Transverse colon (tissue), 4 donors: ENCODE measurements around the gene PLXNC1. TPM values are rescaled to one million over a fixed set of nuclear protein-coding genes. Genes with fewer than 3 reads are reported as not detected.

Experiments used
- DNase-seq: peaks from one replicate; pipeline ENCODE4 v3.0.0-alpha.2; 2019
- H3K27ac ChIP-seq, 4 donors: fragments of 200-600 bp; sonication (generic); 2 replicates each; pipeline ENCODE4 v1.5.1; 2016 to 2018; ENCODE audit warnings: inconsistent platforms in 4 of 4
- H3K27me3 ChIP-seq: fragments of 200-600 bp; sonication (generic); 2 replicates; pipeline ENCODE4 v1.5.1; 2017; ENCODE audit warnings: inconsistent platforms
- H3K36me3 ChIP-seq, 4 donors: fragments of 200-600 bp; sonication (generic); 2 replicates each; pipeline ENCODE4 v1.5.1; 2017 to 2019; ENCODE audit warnings: inconsistent platforms in 4 of 4
- H3K4me1 ChIP-seq, 4 donors: fragments of 200-600 bp; sonication (generic); 2 replicates each; pipeline ENCODE4 v1.5.1; 2017 to 2020; ENCODE audit warnings: inconsistent platforms in 4 of 4
- H3K4me3 ChIP-seq, 4 donors: fragments of 200-600 bp; sonication (generic); 1 replicate in 1 of 4; 2 replicates in 3 of 4; pipeline versions ENCODE4 v1.5.1 to v1.6.1; 2017 to 2019; ENCODE audit warnings: inconsistent platforms in 4 of 4
- H3K9me3 ChIP-seq, 2 donors: fragments of 200-600 bp; sonication (generic); 2 replicates each; pipeline ENCODE4 v1.5.1; 2017 to 2019; ENCODE audit warnings: inconsistent platforms in 2 of 2
- CTCF ChIP-seq, 5 experiments: fragments of 200-600 bp in 3 of 5; fragments of 450-650 bp in 2 of 5; sonication (generic) in 3 of 5; IDR thresholded peaks; 1 replicate in 2 of 5; 2 replicates in 3 of 5; pipeline ENCODE4 v1.5.1; 2016 to 2017; ENCODE audit warnings: antibody characterized with exemption in 5 of 5, inconsistent platforms in 3 of 5, mild to moderate bottlenecking in 2 of 5, moderate library complexity in 1 of 5
- EP300 ChIP-seq: sonication (generic); formaldehyde crosslinking; IDR thresholded peaks from one replicate; pipeline ENCODE4 v1.6.1; 2017; ENCODE audit warnings: antibody characterized with exemption, low read depth
- POLR2A ChIP-seq: fragments of 450-650 bp; IDR thresholded peaks from one replicate; pipeline ENCODE4 v1.6.1; 2016; ENCODE audit warnings: antibody characterized with exemption, mild to moderate bottlenecking, moderate library complexity
- POLR2AphosphoS5 ChIP-seq, 3 donors: sonication (generic); formaldehyde crosslinking; IDR thresholded peaks; one replicate each; pipeline ENCODE4 v1.6.1; 2016; ENCODE audit warnings: antibody characterized with exemption in 3 of 3
- WGBS, 2 donors: methylation state at CpG; one replicate each; pipeline ENCODE4 v1.1.5; 2018; ENCODE audit warnings: low coverage in 1 of 2; 5-methylcytosine and 5-hydroxymethylcytosine counted together
- in situ Hi-C, 4 donors: fragments of 200-750 bp; cut with MboI; loops; one replicate each; pipeline versions ENCODE4 v1.15.0 to v1.15.1; 2017; ENCODE audit warnings: low sequenced_read_pairs in 3 of 4, low pct_ligation_motif_present in 1 of 4, low pct_unique_long_range_greater_than_20kb in 1 of 4
- intact Hi-C: fragments of 100-400 bp; cut with DNase I; formaldehyde crosslinking; loops from one replicate; pipeline ENCODE4 v1.15.1; 2023; ENCODE audit warnings: low total_unique reads
- total RNA-seq, 4 donors: library from RNA; depleted of rRNA; stranded (reverse); fragments of >200 nt; gene quantifications; one replicate each; pipeline ENCODE4 v1.1.0, GENCODE V29; 2016

Gene PLXNC1
- total RNA-seq, 4 donors from 2014 or later: 3.3 to 12.7 (median 6.8) TPM

- H3K27ac ChIP-seq: peak overlapping the region in 1 of 4 donors; percentile 19
- intact Hi-C loops (no loop called here), in situ Hi-C loops (no loop called here)
- no peaks in the 10 kb centered on the region for H3K27me3 ChIP-seq
- WGBS, 2 donors: 57 to 61% methylated on average over 4 of the region's 4 CpGs
- no peak overlapping the region for H3K4me3 ChIP-seq
- peaks cover 0 to 8% (median 0%) of the 10 kb centered on the region in 4 donors for H3K4me1 ChIP-seq
- H3K36me3 ChIP-seq: no peaks in the 10 kb centered on the region
- H3K9me3 ChIP-seq: no peaks in the 10 kb centered on the region
- TF ChIP-seq POLR2A: no peak
- no peak for TF ChIP-seq POLR2AphosphoS5 (IDR thresholded peaks at IDR 0.05)
- no peak for TF ChIP-seq EP300
- no peak for TF ChIP-seq CTCF (IDR thresholded peaks at IDR 0.05)
- DNase-seq: no peak
These were observed 56.3 kb downstream of the PLXNC1 start for GRCh38 chr12:94204499-94205247.

GRCh38 chr12:94205822-94206221 lies 57.4 kb downstream of the PLXNC1 start:
- no peak for DNase-seq
- Histone ChIP-seq H3K4me1 (peaks cover 0 to 8% (median 0%) of the 10 kb centered on the region in 4 donors), H3K27me3 (no peaks in the 10 kb centered on the region), H3K9me3 (no peaks in the 10 kb centered on the region), H3K4me3 (no peak overlapping the region), H3K36me3 (no peaks in the 10 kb centered on the region), H3K27ac (peak overlapping the region in 2 of 4 donors; percentile 19 to 28)
- 92% methylated on average over 1 of the region's 1 CpG; no CpG with 5 or more reads in 1 of the 2 donors for WGBS, 2 donors
- in situ Hi-C loops (no loop called here), intact Hi-C loops (no loop called here)
- TF ChIP-seq CTCF (IDR thresholded peaks at IDR 0.05) (no peak), EP300 (no peak), POLR2A (no peak), POLR2AphosphoS5 (IDR thresholded peaks at IDR 0.05) (no peak)

- TF ChIP-seq POLR2A (no peak), POLR2AphosphoS5 (IDR thresholded peaks at IDR 0.05) (no peak), EP300 (no peak), CTCF (IDR thresholded peaks at IDR 0.05) (no peak)
- Histone ChIP-seq H3K4me3 (no peak overlapping the region), H3K27me3 (no peaks in the 10 kb centered on the region), H3K27ac (no peak overlapping the region), H3K9me3 (no peaks in the 10 kb centered on the region), H3K4me1 (peaks cover 0 to 8% (median 0%) of the 10 kb centered on the region in 4 donors), H3K36me3 (no peaks in the 10 kb centered on the region)
- in situ Hi-C loops: no loop called here
- intact Hi-C loops: no loop called here
- 80 to 90% methylated on average over 2 of the region's 2 CpGs for WGBS, 2 donors
- no peak for DNase-seq
These were observed 58.5 kb downstream of the PLXNC1 start for GRCh38 chr12:94206886-94207285.

GRCh38 chr12:94207467-94207848 lies 59.1 kb downstream of the PLXNC1 start:
- H3K27ac ChIP-seq: peak overlapping the region; percentile 40 to 73 (median 58)
- TF ChIP-seq POLR2A (no peak), EP300 (no peak), CTCF (IDR thresholded peaks at IDR 0.05) (no peak)
- intact Hi-C loops: no loop called here

More at GRCh38 chr12:94207467-94207848, 59.1 kb downstream of the PLXNC1 start:
- Histone ChIP-seq H3K27me3 (no peaks in the 10 kb centered on the region), H3K4me1 (peaks cover 0 to 8% (median 0%) of the 10 kb centered on the region in 4 donors), H3K36me3 (no peaks in the 10 kb centered on the region), H3K4me3 (no peak overlapping the region), H3K9me3 (no peaks in the 10 kb centered on the region)
- no peak for DNase-seq
- in situ Hi-C loops: no loop called here
- WGBS, 2 donors: 52 to 55% methylated on average over 2 of the region's 2 CpGs
